Activated CD8-positive, alpha-beta T cell treated with anti-CD3 and anti-CD28 coated beads for 36 hours (primary cell): ENCODE measurements around the gene MECR. TPM values are rescaled to one million over a fixed set of nuclear protein-coding genes. Genes with fewer than 3 reads are reported as not detected.

Experiments
- ATAC-seq: fragments of 200-7000 bp; cut with Tn5 transposase; one replicate; pipeline ENCODE4 v1.10.0; 2021; ENCODE audit warnings: mild to moderate bottlenecking, moderate library complexity
- CTCF ChIA-PET: fragments of 350-600 bp; sonication (Branson Sonifier 250); formaldehyde crosslinking; loops from one replicate; lab custom pipeline; 2021; ENCODE audit warnings: antibody characterized with exemption; lab: Charles Lee
- POLR2A ChIA-PET: fragments of 350-600 bp; sonication (Branson Sonifier 250); formaldehyde crosslinking; loops from one replicate; lab custom pipeline; 2021; ENCODE audit warnings: antibody characterized with exemption; lab: Charles Lee
- DNase-seq: peaks from one replicate; pipeline ENCODE4 v3.0.0-alpha.2; 2020
- H3K27ac Mint-ChIP-seq: one replicate; pipeline ENCODE4 v1.8.0; 2021; ENCODE audit warnings: mild to moderate bottlenecking, mixed read lengths
- H3K27me3 Mint-ChIP-seq: one replicate; pipeline ENCODE4 v1.8.0; 2021; ENCODE audit warnings: mixed read lengths
- H3K36me3 Mint-ChIP-seq: one replicate; pipeline ENCODE4 v1.8.0; 2021; ENCODE audit warnings: low read depth, mixed read lengths
- H3K4me1 Mint-ChIP-seq: one replicate; pipeline ENCODE4 v1.8.0; 2021; ENCODE audit warnings: low read depth, mixed read lengths
- H3K4me3 Mint-ChIP-seq: one replicate; pipeline ENCODE4 v1.8.0; 2021; ENCODE audit warnings: mild to moderate bottlenecking, moderate library complexity, mixed read lengths
- H3K9me3 Mint-ChIP-seq: one replicate; pipeline ENCODE4 v1.8.0; 2021; ENCODE audit warnings: mixed read lengths
- intact Hi-C: fragments of 100-400 bp; cut with micrococcal nuclease; formaldehyde crosslinking; loops from one replicate; pipeline ENCODE4 v1.10.0; 2022
- total RNA-seq, 2 experiments: library from RNA; stranded (reverse); gene quantifications; one replicate each; pipeline ENCODE4 v1.2.3, GENCODE V29; 2021
- TF ChIP-seq, protein P1 (sequence below): fragments of 200-600 bp; IDR thresholded peaks from one replicate; pipeline ENCODE4 v1.8.0; 2022; ENCODE audit warnings: antibody characterized with exemption, mild to moderate bottlenecking

The MECR gene
- total RNA-seq, 2 experiments from 2014 or later: 42.2 to 43.5 TPM

DNA sequence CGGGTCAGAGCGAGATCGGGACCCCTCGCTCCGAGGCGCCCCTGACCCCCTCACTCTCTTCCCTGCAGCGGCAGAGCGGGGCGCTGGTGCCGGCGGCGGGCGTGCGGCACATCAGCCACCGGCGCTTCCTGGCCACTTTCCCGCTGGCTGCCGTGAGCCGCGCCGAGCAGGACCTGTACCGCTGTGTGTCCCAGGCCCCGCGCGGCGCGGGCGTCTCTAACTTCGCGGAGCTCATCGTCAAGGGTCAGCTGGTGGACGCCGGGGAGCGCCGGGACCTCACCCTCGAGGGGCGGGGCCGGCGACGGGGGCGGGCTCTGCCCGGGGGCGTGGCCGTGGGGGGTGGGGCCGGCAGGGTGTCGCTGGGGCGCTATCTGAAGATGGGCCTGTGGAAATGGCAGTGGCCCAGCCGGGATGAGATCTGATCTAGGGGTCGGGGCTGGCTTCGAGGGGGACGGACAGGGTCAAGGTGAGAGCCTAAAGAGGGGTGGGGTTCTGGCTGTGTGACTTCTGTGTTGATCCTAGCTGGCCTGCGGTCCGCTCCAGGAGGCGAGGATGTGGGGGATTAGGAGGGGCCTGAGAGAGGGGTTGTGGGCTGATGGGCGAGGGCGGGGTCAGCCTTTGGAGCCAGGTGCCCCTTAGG is 29.2 kb upstream of the MECR start:
- H3K4me3 Mint-ChIP-seq: peak overlapping the region; percentile 51
- ChIA-PET POLR2A (interaction anchor here (0.9 kb wide), 1 partner anchor 29 kb away, joined by 3 read pairs; the partner anchor contains the start of gene MECR), CTCF (interaction anchor here (1.5 to 2.1 kb wide), 2 partner anchors 11 to 24 kb away, joined by 4 to 5 read pairs; no protein-coding TSS in a partner anchor)
- ATAC-seq: peak; percentile 60
- intact Hi-C loops: no loop called here
- peak; percentile 37 for DNase-seq
- H3K36me3 Mint-ChIP-seq: no peaks in the 10 kb centered on the region
- TF ChIP-seq, protein P1, sequence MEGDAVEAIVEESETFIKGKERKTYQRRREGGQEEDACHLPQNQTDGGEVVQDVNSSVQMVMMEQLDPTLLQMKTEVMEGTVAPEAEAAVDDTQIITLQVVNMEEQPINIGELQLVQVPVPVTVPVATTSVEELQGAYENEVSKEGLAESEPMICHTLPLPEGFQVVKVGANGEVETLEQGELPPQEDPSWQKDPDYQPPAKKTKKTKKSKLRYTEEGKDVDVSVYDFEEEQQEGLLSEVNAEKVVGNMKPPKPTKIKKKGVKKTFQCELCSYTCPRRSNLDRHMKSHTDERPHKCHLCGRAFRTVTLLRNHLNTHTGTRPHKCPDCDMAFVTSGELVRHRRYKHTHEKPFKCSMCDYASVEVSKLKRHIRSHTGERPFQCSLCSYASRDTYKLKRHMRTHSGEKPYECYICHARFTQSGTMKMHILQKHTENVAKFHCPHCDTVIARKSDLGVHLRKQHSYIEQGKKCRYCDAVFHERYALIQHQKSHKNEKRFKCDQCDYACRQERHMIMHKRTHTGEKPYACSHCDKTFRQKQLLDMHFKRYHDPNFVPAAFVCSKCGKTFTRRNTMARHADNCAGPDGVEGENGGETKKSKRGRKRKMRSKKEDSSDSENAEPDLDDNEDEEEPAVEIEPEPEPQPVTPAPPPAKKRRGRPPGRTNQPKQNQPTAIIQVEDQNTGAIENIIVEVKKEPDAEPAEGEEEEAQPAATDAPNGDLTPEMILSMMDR: no peak
- H3K4me1 Mint-ChIP-seq: peaks cover 4% of the 10 kb centered on the region
- no peaks in the 10 kb centered on the region for H3K9me3 Mint-ChIP-seq
- peaks cover 38% of the 10 kb centered on the region for H3K27me3 Mint-ChIP-seq
- no peak overlapping the region for H3K27ac Mint-ChIP-seq

DNA sequence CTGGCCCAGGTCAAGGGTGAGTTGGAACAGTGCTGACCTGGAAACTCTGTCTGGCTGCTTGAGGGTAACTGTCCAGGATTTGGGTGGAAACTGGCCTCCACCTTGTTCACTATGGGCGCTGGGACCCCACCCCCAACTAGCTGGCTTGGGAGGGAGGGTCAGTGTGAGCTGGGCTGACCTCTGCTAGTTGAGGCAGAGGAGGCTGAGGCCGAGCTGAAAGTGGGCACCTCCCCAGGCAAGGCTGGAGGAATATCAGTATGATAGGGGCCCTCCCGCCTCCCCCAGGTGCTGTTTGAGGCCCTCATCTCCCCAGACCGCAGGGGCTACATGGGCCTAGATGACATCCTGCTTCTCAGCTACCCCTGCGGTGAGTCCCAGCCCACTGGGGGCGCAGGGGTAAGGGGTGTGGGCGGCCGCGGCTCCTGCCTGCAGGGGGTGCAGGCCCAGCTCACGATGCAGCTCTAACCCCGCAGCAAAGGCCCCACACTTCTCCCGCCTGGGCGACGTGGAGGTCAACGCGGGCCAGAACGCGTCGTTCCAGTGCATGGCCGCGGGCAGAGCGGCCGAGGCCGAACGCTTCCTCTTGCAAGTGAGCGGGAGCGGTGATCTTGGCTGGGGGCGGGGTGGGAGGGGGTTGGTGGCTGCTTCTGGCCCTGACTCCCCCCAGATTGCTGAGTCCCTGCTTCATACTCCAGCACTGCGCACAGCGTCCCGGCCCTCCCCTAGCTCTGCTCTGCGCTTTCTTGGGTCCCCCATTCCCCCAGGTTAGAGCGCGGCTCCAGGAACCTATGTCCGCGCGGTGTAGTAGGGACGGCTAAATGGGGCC is 28.5 kb upstream of the MECR start:
- no peaks in the 10 kb centered on the region for H3K36me3 Mint-ChIP-seq
- DNase-seq: peak; percentile 20
- ATAC-seq: peak; percentile 43
- H3K4me1 Mint-ChIP-seq: peaks cover 4% of the 10 kb centered on the region
- POLR2A ChIA-PET: no interaction called here
- intact Hi-C loops: no loop called here
- CTCF ChIA-PET: interaction anchor here (0.9 to 2.1 kb wide), 2 partner anchors 10 to 12 kb away, joined by 4 to 5 read pairs; no protein-coding TSS in a partner anchor
- H3K4me3 Mint-ChIP-seq: peak overlapping the region; percentile 51
- TF ChIP-seq, protein P1: no peak
- no peak overlapping the region for H3K27ac Mint-ChIP-seq
- H3K9me3 Mint-ChIP-seq: no peaks in the 10 kb centered on the region
- peaks cover 38% of the 10 kb centered on the region for H3K27me3 Mint-ChIP-seq

DNA sequence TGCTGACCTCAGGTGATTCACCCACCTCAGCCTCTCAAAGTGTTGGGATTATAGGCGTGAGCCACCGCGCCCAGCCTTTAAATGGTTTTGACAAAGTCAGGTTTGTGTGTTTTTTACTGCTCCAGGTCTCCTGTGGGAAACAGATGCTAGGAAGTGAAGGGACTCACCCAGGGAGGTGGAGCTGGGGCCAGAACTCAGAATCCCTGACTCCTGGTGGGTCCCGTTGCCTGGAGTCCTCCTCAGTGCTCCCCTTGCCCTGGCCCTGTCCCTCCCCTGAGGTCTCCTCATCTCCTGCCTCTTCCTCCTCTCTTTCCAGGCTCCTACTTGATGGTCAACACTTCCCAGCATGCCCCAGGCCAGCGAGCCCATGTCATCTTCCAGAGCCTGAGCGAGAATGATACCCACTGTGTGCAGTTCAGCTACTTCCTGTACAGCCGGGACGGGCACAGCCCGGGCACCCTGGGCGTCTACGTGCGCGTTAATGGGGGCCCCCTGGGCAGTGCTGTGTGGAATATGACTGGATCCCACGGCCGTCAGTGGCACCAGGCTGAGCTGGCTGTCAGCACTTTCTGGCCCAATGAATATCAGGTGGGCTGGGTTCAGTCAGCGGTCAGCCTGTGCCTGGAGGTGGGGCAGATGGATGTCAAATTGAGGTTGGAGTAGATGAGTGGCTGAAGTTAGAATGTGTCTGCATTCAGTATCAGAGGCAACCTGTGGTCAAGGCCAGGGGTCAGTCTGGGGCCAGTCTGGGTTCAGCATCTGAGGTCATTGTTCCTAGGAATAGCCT is 27.6 kb upstream of the MECR start:
- POLR2A ChIA-PET: no interaction called here
- no peaks in the 10 kb centered on the region for H3K36me3 Mint-ChIP-seq
- H3K27ac Mint-ChIP-seq: no peak overlapping the region
- no peaks in the 10 kb centered on the region for H3K9me3 Mint-ChIP-seq
- TF ChIP-seq, protein P1: no peak
- peaks cover 4% of the 10 kb centered on the region for H3K4me1 Mint-ChIP-seq
- CTCF ChIA-PET: interaction anchor here (0.9 kb wide), 1 partner anchor 11 kb away, joined by 4 read pairs; no protein-coding TSS in a partner anchor
- no peak for ATAC-seq
- intact Hi-C loops: no loop called here
- no peak overlapping the region for H3K4me3 Mint-ChIP-seq
- no peak for DNase-seq
- peaks cover 35% of the 10 kb centered on the region for H3K27me3 Mint-ChIP-seq

- peaks cover 4% of the 10 kb centered on the region for H3K4me1 Mint-ChIP-seq
- DNase-seq: no peak
- intact Hi-C loops: no loop called here
- POLR2A ChIA-PET: no interaction called here
- H3K27ac Mint-ChIP-seq: no peak overlapping the region
- H3K36me3 Mint-ChIP-seq: no peaks in the 10 kb centered on the region
- no peak for ATAC-seq
- peaks cover 32% of the 10 kb centered on the region for H3K27me3 Mint-ChIP-seq
- H3K9me3 Mint-ChIP-seq: no peaks in the 10 kb centered on the region
- TF ChIP-seq, protein P1: no peak
- H3K4me3 Mint-ChIP-seq: no peak overlapping the region
- CTCF ChIA-PET: no interaction called here
Observed at GRCh38 chr1:29256979-29257804, 26.5 kb upstream of the MECR start.
